HG03108 (cell line): ENCODE data around the gene PLCG2.

Experiments used
- ATAC-seq: cut with Tn5 transposase; IDR thresholded peaks from one replicate; pipeline ENCODE4 v1.9.1; 2021; ENCODE audit warnings: moderate library complexity; ENCODE audit not compliant: unreplicated experiment

Gene PLCG2

GRCh38 chr16:81813648-81814047, 34.6 kb downstream of the PLCG2 start:
- no peak for ATAC-seq

GRCh38 chr16:81814751-81815428, 35.8 kb downstream of the PLCG2 start:
- no peak for ATAC-seq

GRCh38 chr16:81815429-81815766, 36.3 kb downstream of the PLCG2 start:
- no peak for ATAC-seq

- ATAC-seq = no peak
Measured at GRCh38 chr16:81816351-81816750, 37.3 kb downstream of the PLCG2 start.

- peak; percentile 25 for ATAC-seq
Measured at GRCh38 chr16:81816793-81817210, 37.7 kb downstream of the PLCG2 start.

GRCh38 chr16:81817296-81817695, 38.2 kb downstream of the PLCG2 start:
- no peak for ATAC-seq

- ATAC-seq = peak; percentile 26
Measured at GRCh38 chr16:81817789-81818567, 38.9 kb downstream of the PLCG2 start.

GRCh38 chr16:81818568-81818896, 39.4 kb downstream of the PLCG2 start:
- no peak for ATAC-seq

GRCh38 chr16:81818905-81819304, 39.8 kb downstream of the PLCG2 start:
- ATAC-seq = no peak

GRCh38 chr16:81821436-81822128, 42.5 kb downstream of the PLCG2 start:
- peak; percentile 41 for ATAC-seq

- peak; percentile 53 for ATAC-seq
Measured at GRCh38 chr16:81823111-81823510, 44.0 kb downstream of the PLCG2 start.

GRCh38 chr16:81823734-81824133, 44.6 kb downstream of the PLCG2 start:
- ATAC-seq = no peak

GRCh38 chr16:81826523-81826922, 47.4 kb downstream of the PLCG2 start:
- ATAC-seq = no peak

- ATAC-seq = no peak
Measured at GRCh38 chr16:81830845-81831540, 51.9 kb downstream of the PLCG2 start.

- peak; percentile 57 for ATAC-seq
Measured at GRCh38 chr16:81831722-81832126, 52.6 kb downstream of the PLCG2 start.

- no peak for ATAC-seq
Measured at GRCh38 chr16:81832801-81833547, 53.9 kb downstream of the PLCG2 start.

GRCh38 chr16:81833751-81834150, 54.7 kb downstream of the PLCG2 start:
- no peak for ATAC-seq

- no peak for ATAC-seq
Measured at GRCh38 chr16:81834868-81835267, 55.8 kb downstream of the PLCG2 start.

GRCh38 chr16:81836279-81837054, 57.4 kb downstream of the PLCG2 start:
- peak; percentile 59 for ATAC-seq

- ATAC-seq = no peak
Measured at GRCh38 chr16:81837312-81837751, 58.2 kb downstream of the PLCG2 start.
